ENCODE data around the gene RCCD1. TPM values are rescaled to one million over a fixed set of nuclear protein-coding genes. Genes with fewer than 3 reads are reported as not detected.

Gene RCCD1
- total RNA-seq, 1 experiment from 2014 or later: 26.1 TPM

GRCh38 chr15:90930861-90931574, 23.7 kb upstream of the RCCD1 start:
- no peak overlapping the region; the same call in 1 of the 2 replicates for H3K27ac Mint-ChIP-seq
- no peaks in the 10 kb centered on the region for H3K9me3 Mint-ChIP-seq
- CTCF ChIA-PET: interaction anchor here (0.6 to 7.7 kb wide), 59 partner anchors 8 to 1813 kb away, joined by 3 to 264 read pairs (median 7); partner anchors contain the start of genes BLM, FES, MAN2A2 and PRC1
- TF ChIP-seq NR2C2 (CRISPR knock-in tag; IDR thresholded peaks at IDR 0.05): no peak
- no peak for TF ChIP-seq ZNF671 (CRISPR knock-in tag; IDR thresholded peaks at IDR 0.05)
- TF ChIP-seq PRRX2 (CRISPR knock-in tag; IDR thresholded peaks at IDR 0.05): no peak
- TF ChIP-seq RELA (CRISPR knock-in tag; IDR thresholded peaks at IDR 0.05; ENCODE audit: borderline replicate concordance): no peak
- peak; percentile 88 for TF ChIP-seq GABPB1 (CRISPR knock-in tag; IDR thresholded peaks at IDR 0.05)
- TF ChIP-seq MXD4 (CRISPR knock-in tag; IDR thresholded peaks at IDR 0.05; ENCODE audit: borderline replicate concordance): no peak
- TF ChIP-seq HMGA2 (CRISPR knock-in tag; IDR thresholded peaks at IDR 0.05): no peak
- no peak for TF ChIP-seq ZNF512 (CRISPR knock-in tag; IDR thresholded peaks at IDR 0.05; ENCODE audit: borderline replicate concordance)
- no peaks in the 10 kb centered on the region; the same call in 1 of the 2 replicates for H3K36me3 Mint-ChIP-seq
- no peak for DNase-seq (ENCODE audit: low spot score)
- POLR2A ChIA-PET: interaction anchor here (0.5 to 2.3 kb wide), 4 partner anchors 26 to 62 kb away, joined by 3 to 17 read pairs (median 5); partner anchors contain the start of gene MAN2A2
- peak overlapping the region; percentile 95 for H3K4me3 Mint-ChIP-seq
- H3K4me1 Mint-ChIP-seq: peaks cover 16% of the 10 kb centered on the region
- H3K27me3 Mint-ChIP-seq (ENCODE audit: low read depth): peaks cover 12% of the 10 kb centered on the region
- no peak for ATAC-seq

GRCh38 chr15:90931575-90931827, 23.2 kb upstream of the RCCD1 start:
- H3K9me3 Mint-ChIP-seq: no peaks in the 10 kb centered on the region
- H3K27ac Mint-ChIP-seq: peak overlapping the region; percentile 95
- POLR2A ChIA-PET: interaction anchor here (0.5 to 2.3 kb wide), 4 partner anchors 25 to 61 kb away, joined by 3 to 17 read pairs (median 5); partner anchors contain the start of gene MAN2A2
- H3K4me3 Mint-ChIP-seq: peak overlapping the region; percentile 95
- no peak for ATAC-seq
- CTCF ChIA-PET: interaction anchor here (0.6 to 7.7 kb wide), 65 partner anchors 8 to 1813 kb away, joined by 3 to 264 read pairs (median 7); partner anchors contain the start of genes BLM, FES, FURIN and MAN2A2
- peaks cover 21% of the 10 kb centered on the region for H3K4me1 Mint-ChIP-seq
- peaks cover 4% of the 10 kb centered on the region; the same call in 1 of the 2 replicates for H3K36me3 Mint-ChIP-seq
- no peak for DNase-seq (ENCODE audit: low spot score)
- no peak for TF ChIP-seq ATF6 (CRISPR knock-in tag; IDR thresholded peaks at IDR 0.05)
- no peak for TF ChIP-seq E2F5 (CRISPR knock-in tag; IDR thresholded peaks at IDR 0.05)
- peaks cover 12% of the 10 kb centered on the region for H3K27me3 Mint-ChIP-seq (ENCODE audit: low read depth)

- POLR2A ChIA-PET: interaction anchor here (0.5 to 2.3 kb wide), 4 partner anchors 25 to 61 kb away, joined by 3 to 17 read pairs (median 5); partner anchors contain the start of gene MAN2A2
- CTCF ChIA-PET: interaction anchor here (0.5 to 7.7 kb wide), 83 partner anchors 9 to 1812 kb away, joined by 3 to 264 read pairs (median 4); partner anchors contain the start of genes BLM, FES, FURIN and MAN2A2
- peak; percentile 96 for DNase-seq (ENCODE audit: low spot score)
- Mint-ChIP-seq H3K4me1 (peaks cover 23% of the 10 kb centered on the region), H3K4me3 (peak within 1 kb of the TSS; percentile 95), H3K27ac (peak within 1 kb of the TSS; percentile 95), H3K9me3 (no peaks in the 10 kb centered on the region), H3K27me3 (ENCODE audit: low read depth) (peaks cover 12% of the 10 kb centered on the region), H3K36me3 (peaks cover 6% of the 10 kb centered on the region; the same call in 1 of the 2 replicates)
- ATAC-seq: peak; percentile 49
- TF ChIP-seq FOXP1 (CRISPR knock-in tag; IDR thresholded peaks at IDR 0.05; ENCODE audit: borderline replicate concordance) (peak; percentile 79; the same call in 1 of the 2 replicates), ELF4 (CRISPR knock-in tag; IDR thresholded peaks at IDR 0.05; ENCODE audit: low read depth) (0 out of 2 replicates have a peak, but pooled peaks have one; percentile 49), CREM (CRISPR knock-in tag; IDR thresholded peaks at IDR 0.05) (no peak; the same call in 1 of the 2 replicates), CREB1 (CRISPR knock-in tag; IDR thresholded peaks at IDR 0.05) (0 out of 2 replicates have a peak, but pooled peaks have one; percentile 77), ETV6 (CRISPR knock-in tag; IDR thresholded peaks at IDR 0.05) (peak; percentile 50; the same call in 1 of the 2 replicates), ZNF232 (CRISPR knock-in tag; IDR thresholded peaks at IDR 0.05) (no peak), E2F1 (CRISPR knock-in tag; IDR thresholded peaks at IDR 0.05) (no peak), NR2C2 (CRISPR knock-in tag; IDR thresholded peaks at IDR 0.05) (no peak), FOXK1 (CRISPR knock-in tag; IDR thresholded peaks at IDR 0.05) (peak; percentile 55), CTCF (IDR thresholded peaks at IDR 0.05) (peak; percentile 83), TEAD4 (CRISPR knock-in tag; IDR thresholded peaks at IDR 0.05) (no peak)
These were observed 22.6 kb upstream of the RCCD1 start, which contains the start of gene HDDC3 for GRCh38 chr15:90931828-90932659. Gene HDDC3, minus strand, starts transcription at chr15:90932549. Its CDS starts 9 bp downstream, at chr15:90932540.

All from WTC11 (cell line).